ENCODE data around the gene SERPINA3.

SERPINA3 gene

DNA sequence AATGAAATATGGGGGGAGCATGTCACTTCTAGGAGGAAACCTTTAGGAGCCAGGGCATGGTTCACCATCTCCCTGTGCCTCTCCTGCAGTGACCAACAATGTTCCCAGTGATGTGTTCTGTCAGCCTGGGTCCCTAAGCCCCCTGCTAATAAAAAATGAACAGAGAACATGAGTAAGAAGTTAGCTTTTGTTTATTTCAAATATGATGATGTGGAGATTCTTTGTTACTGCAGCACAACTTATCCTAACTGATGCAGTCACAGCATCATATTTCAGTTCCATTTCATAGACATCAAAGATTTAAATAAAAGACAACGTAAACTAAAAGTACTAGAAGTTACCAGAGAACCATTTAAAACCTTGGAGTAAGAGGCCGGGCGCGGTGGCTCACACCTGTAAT lies 43.9 kb downstream of the SERPINA3 start:
- Mint-ChIP-seq H3K4me1 (ENCODE audit: low read depth) (no peaks in the 10 kb centered on the region), H3K27ac (no peak overlapping the region), H3K9me3 (no peaks in the 10 kb centered on the region), H3K27me3 (ENCODE audit: low read depth) (no peaks in the 10 kb centered on the region), H3K36me3 (ENCODE audit: low read depth) (no peaks in the 10 kb centered on the region), H3K4me3 (no peak overlapping the region)

GRCh38 chr14:94659256-94659655 lies 47.1 kb downstream of the SERPINA3 start:
- Mint-ChIP-seq H3K9me3 (no peaks in the 10 kb centered on the region), H3K4me3 (no peak overlapping the region), H3K27ac (no peak overlapping the region), H3K36me3 (ENCODE audit: low read depth) (no peaks in the 10 kb centered on the region), H3K27me3 (ENCODE audit: low read depth) (peaks cover 4% of the 10 kb centered on the region), H3K4me1 (ENCODE audit: low read depth) (no peaks in the 10 kb centered on the region)

DNA sequence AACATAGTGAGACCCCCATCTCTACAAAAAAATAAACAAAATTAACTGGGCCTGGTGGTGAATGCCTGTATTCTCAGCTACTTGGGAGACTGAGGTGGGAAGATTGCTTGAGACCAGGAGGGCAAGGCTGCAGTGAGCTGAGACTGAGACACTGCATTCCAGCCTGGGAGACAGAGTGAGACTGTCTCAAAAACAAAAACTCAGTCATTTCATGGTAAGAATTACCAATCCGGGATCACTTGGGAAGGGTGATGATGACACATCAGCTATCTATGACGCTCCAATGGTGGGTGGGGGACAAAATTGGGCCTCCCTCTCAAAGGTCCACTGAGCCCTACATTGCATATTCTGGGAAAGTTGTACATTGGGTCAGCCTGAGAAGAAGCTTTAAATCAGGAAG lies 47.7 kb downstream of the SERPINA3 start:
- no peak overlapping the region for H3K27ac Mint-ChIP-seq
- H3K4me1 Mint-ChIP-seq (ENCODE audit: low read depth), result no peaks in the 10 kb centered on the region
- no peaks in the 10 kb centered on the region for H3K9me3 Mint-ChIP-seq
- H3K4me3 Mint-ChIP-seq, result no peak overlapping the region
- H3K36me3 Mint-ChIP-seq (ENCODE audit: low read depth), result no peaks in the 10 kb centered on the region
- H3K27me3 Mint-ChIP-seq (ENCODE audit: low read depth), result peaks cover 7% of the 10 kb centered on the region

DNA sequence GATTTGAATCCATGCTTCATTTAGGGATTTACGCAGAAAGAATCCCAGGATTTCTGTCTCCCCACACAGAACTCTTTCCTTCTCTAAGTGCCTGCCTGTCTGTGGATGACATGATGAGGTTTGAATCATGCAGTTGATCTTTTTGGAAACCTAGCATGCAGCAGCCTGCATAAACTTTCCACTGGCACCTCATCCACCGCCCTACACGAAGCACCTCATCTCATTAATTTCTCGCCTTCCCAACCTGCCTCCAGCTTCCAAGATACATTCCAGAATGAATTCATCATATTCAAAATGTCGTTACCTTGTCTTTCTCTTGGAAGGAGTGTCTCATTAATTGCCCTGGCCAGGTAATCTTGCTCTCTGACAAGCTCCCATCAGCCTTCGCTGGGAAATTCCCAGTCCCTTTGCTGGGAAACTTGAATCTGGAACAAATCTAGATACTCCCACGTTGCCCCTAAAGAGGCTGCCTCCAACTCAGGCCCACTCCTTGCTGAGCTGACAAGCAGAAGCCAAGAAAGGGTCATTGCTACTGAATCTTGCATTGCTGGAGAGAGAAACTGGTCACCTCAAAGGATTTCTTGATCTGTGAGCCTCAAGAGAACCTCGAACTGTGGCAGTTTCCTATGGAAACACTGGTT lies 48.2 kb downstream of the SERPINA3 start:
- Mint-ChIP-seq H3K9me3 (no peaks in the 10 kb centered on the region), H3K27me3 (ENCODE audit: low read depth) (peaks cover 10% of the 10 kb centered on the region), H3K27ac (no peak overlapping the region), H3K4me3 (no peak overlapping the region), H3K4me1 (ENCODE audit: low read depth) (no peaks in the 10 kb centered on the region), H3K36me3 (ENCODE audit: low read depth) (no peaks in the 10 kb centered on the region)

GRCh38 chr14:94663538-94663937 lies 51.3 kb downstream of the SERPINA3 start:
- no peaks in the 10 kb centered on the region for H3K36me3 Mint-ChIP-seq (ENCODE audit: low read depth)
- H3K27me3 Mint-ChIP-seq (ENCODE audit: low read depth), result peaks cover 10% of the 10 kb centered on the region
- H3K27ac Mint-ChIP-seq, result no peak overlapping the region
- no peak overlapping the region for H3K4me3 Mint-ChIP-seq
- H3K4me1 Mint-ChIP-seq (ENCODE audit: low read depth), result no peaks in the 10 kb centered on the region
- no peaks in the 10 kb centered on the region for H3K9me3 Mint-ChIP-seq

- Mint-ChIP-seq H3K4me3 (no peak overlapping the region), H3K27ac (no peak overlapping the region), H3K36me3 (ENCODE audit: low read depth) (no peaks in the 10 kb centered on the region), H3K27me3 (ENCODE audit: low read depth) (peaks cover 10% of the 10 kb centered on the region), H3K9me3 (no peaks in the 10 kb centered on the region), H3K4me1 (ENCODE audit: low read depth) (no peaks in the 10 kb centered on the region)
Measured at GRCh38 chr14:94663965-94664704, 51.9 kb downstream of the SERPINA3 start.

DNA sequence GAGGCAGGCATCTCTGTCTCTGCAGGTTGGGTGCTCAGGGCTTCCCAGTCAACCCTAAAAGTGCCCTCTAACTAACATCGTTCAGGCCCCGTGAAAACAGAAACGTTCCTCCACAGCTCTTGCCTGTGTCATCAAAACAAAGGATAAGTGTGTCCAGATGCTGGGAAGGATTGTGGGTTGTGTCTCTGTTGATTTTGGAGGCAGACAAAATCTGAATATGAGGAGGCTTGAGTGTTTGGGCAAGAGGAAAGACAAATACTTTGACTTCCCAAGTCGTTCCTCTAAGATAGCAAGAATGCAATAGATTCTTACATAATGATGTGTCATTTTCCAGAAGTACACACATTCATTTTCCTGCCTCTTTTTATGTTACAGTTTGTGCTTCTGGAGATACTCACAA lies 52.9 kb downstream of the SERPINA3 start:
- H3K4me1 Mint-ChIP-seq (ENCODE audit: low read depth), result no peaks in the 10 kb centered on the region
- H3K27me3 Mint-ChIP-seq (ENCODE audit: low read depth), result peaks cover 10% of the 10 kb centered on the region
- no peaks in the 10 kb centered on the region for H3K9me3 Mint-ChIP-seq
- no peaks in the 10 kb centered on the region for H3K36me3 Mint-ChIP-seq (ENCODE audit: low read depth)
- H3K4me3 Mint-ChIP-seq, result no peak overlapping the region
- H3K27ac Mint-ChIP-seq, result no peak overlapping the region

DNA sequence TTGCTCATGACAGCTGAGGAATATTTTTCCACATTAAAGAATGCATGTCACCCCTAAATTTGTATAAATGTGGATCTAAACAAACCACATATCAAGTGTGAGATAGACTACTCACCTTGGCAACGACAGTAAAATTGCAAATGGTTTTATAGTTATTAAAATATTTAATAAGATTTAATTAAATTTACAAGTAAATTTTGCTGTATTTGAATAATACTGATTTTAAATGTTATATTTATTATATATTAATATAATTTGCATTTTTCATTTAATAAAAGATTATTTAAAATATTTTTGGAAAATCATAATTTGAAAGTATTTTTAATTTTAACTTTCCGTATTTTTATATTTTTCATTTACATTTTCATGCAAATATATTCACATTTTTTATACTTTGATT lies 53.4 kb downstream of the SERPINA3 start:
- no peak overlapping the region for H3K27ac Mint-ChIP-seq
- H3K36me3 Mint-ChIP-seq (ENCODE audit: low read depth), result no peaks in the 10 kb centered on the region
- no peak overlapping the region for H3K4me3 Mint-ChIP-seq
- H3K4me1 Mint-ChIP-seq (ENCODE audit: low read depth), result no peaks in the 10 kb centered on the region
- H3K9me3 Mint-ChIP-seq, result no peaks in the 10 kb centered on the region
- peaks cover 10% of the 10 kb centered on the region for H3K27me3 Mint-ChIP-seq (ENCODE audit: low read depth)

- Mint-ChIP-seq H3K27ac (no peak overlapping the region), H3K36me3 (ENCODE audit: low read depth) (no peaks in the 10 kb centered on the region), H3K9me3 (no peaks in the 10 kb centered on the region), H3K4me1 (ENCODE audit: low read depth) (no peaks in the 10 kb centered on the region), H3K27me3 (ENCODE audit: low read depth) (no peaks in the 10 kb centered on the region), H3K4me3 (no peak overlapping the region)
Measured at GRCh38 chr14:94670692-94671285, 58.6 kb downstream of the SERPINA3 start.

- no peak overlapping the region for H3K27ac Mint-ChIP-seq
- H3K4me1 Mint-ChIP-seq (ENCODE audit: low read depth), result no peaks in the 10 kb centered on the region
- H3K27me3 Mint-ChIP-seq (ENCODE audit: low read depth), result no peaks in the 10 kb centered on the region
- H3K36me3 Mint-ChIP-seq (ENCODE audit: low read depth), result no peaks in the 10 kb centered on the region
- H3K4me3 Mint-ChIP-seq, result no peak overlapping the region
- H3K9me3 Mint-ChIP-seq, result no peaks in the 10 kb centered on the region
Measured at GRCh38 chr14:94671870-94672444, 59.8 kb downstream of the SERPINA3 start.

DNA sequence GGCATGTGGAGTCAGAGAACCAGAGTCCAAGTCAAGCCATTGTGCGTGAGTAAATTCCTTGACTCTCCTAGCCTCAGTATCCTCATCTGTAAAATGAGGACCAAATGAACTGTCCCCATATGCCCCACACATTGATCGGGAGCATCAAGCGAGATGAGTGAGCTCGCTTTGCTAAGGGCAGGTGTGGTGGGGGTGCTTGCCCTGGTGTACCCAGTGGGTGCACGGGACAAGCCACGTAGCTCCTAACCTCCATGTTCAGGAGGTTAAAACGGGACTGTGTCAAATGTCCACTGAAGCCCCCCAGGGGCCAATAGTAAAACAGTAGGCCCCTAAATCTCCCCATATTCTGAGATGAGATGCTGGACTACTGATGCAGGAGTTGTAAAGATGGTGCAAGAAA lies 60.9 kb downstream of the SERPINA3 start:
- Mint-ChIP-seq H3K4me1 (ENCODE audit: low read depth) (no peaks in the 10 kb centered on the region), H3K27ac (no peak overlapping the region), H3K9me3 (no peaks in the 10 kb centered on the region), H3K4me3 (no peak overlapping the region), H3K27me3 (ENCODE audit: low read depth) (no peaks in the 10 kb centered on the region), H3K36me3 (ENCODE audit: low read depth) (no peaks in the 10 kb centered on the region)
